SU-DHL-6 (cell line): ENCODE data around the gene PUS10.
"Not testable (repeated sequence)": the region's sequence is repeated elsewhere in the genome, so short reads cannot be mapped to it uniquely, and the experiment has no call there.

Experiments used
- CTCF ChIP-seq: fragments of 200-600 bp; sonication (generic); IDR thresholded peaks from one replicate; pipeline ENCODE4 v1.5.1; 2017; ENCODE audit warnings: antibody characterized with exemption, mild to moderate bottlenecking, low read length, moderate library complexity; ENCODE audit not compliant: insufficient read depth, poor library complexity, severe bottlenecking
- EZH2phosphoT487 ChIP-seq: fragments of 200-600 bp; sonication (generic), shearing (Covaris generic); conservative IDR thresholded peaks from 2 replicates; pipeline ENCODE4 v1.6.1; 2018; ENCODE audit warnings: mild to moderate bottlenecking, antibody characterized with exemption, low read length, moderate library complexity, mixed read lengths

- not testable (repeated sequence) for TF ChIP-seq CTCF, EZH2phosphoT487
Observed at GRCh38 chr2:61034592-61034991, 16.5 kb upstream of the PUS10 start.
